HG03558 (cell line): ENCODE data around the gene ABCB8.

Source experiments
- ATAC-seq: cut with Tn5 transposase; IDR thresholded peaks from one replicate; pipeline ENCODE4 v1.9.1; 2021; ENCODE audit warnings: moderate number of reproducible peaks; ENCODE audit not compliant: unreplicated experiment; ENCODE audit errors: extremely low read depth

The ABCB8 gene

GRCh38 chr7:151053096-151053495 lies 24.8 kb downstream of the ABCB8 start:
- no peak for ATAC-seq

- ATAC-seq: no peak
Measured at GRCh38 chr7:151053751-151054150, 25.5 kb downstream of the ABCB8 start.

- no peak for ATAC-seq
Measured at GRCh38 chr7:151056283-151056665, 28.0 kb downstream of the ABCB8 start.

GRCh38 chr7:151056666-151057505 lies 28.6 kb downstream of the ABCB8 start:
- ATAC-seq: no peak

GRCh38 chr7:151057506-151057988 lies 29.3 kb downstream of the ABCB8 start, which contains the start of gene CDK5:
TSS of gene CDK5 (minus strand) at chr7:151057897. CDS start at chr7:151057848, 49 bp downstream.
- ATAC-seq: peak; percentile 14

- ATAC-seq: peak; percentile 76
Measured at GRCh38 chr7:151057989-151058780, 29.9 kb downstream of the ABCB8 start.

GRCh38 chr7:151058781-151059366 lies 30.6 kb downstream of the ABCB8 start:
- no peak for ATAC-seq

- no peak for ATAC-seq
Measured at GRCh38 chr7:151059367-151060112, 31.3 kb downstream of the ABCB8 start, which contains the start of gene SLC4A2. TSS of gene SLC4A2 (plus strand) at chr7:151059589. CDS start at chr7:151061988, 2,399 bp downstream.

GRCh38 chr7:151060113-151060415 lies 31.8 kb downstream of the ABCB8 start:
- no peak for ATAC-seq

GRCh38 chr7:151060416-151061212 lies 32.4 kb downstream of the ABCB8 start:
- no peak for ATAC-seq

- ATAC-seq: no peak
Measured at GRCh38 chr7:151061213-151062110, 33.2 kb downstream of the ABCB8 start.

GRCh38 chr7:151062111-151062398 lies 33.8 kb downstream of the ABCB8 start:
- ATAC-seq: no peak

- ATAC-seq: no peak
Measured at GRCh38 chr7:151062399-151063211, 34.4 kb downstream of the ABCB8 start.

GRCh38 chr7:151063212-151063561 lies 34.9 kb downstream of the ABCB8 start:
- ATAC-seq: no peak

- no peak for ATAC-seq
Measured at GRCh38 chr7:151064454-151064853, 36.2 kb downstream of the ABCB8 start.

- no peak for ATAC-seq
Measured at GRCh38 chr7:151064993-151065392, 36.7 kb downstream of the ABCB8 start.

- no peak for ATAC-seq
Measured at GRCh38 chr7:151065516-151065915, 37.3 kb downstream of the ABCB8 start.
